ENCODE measurements around the gene CCT8L2.
"Not testable (repeated sequence)": the region's sequence is repeated elsewhere in the genome, so short reads cannot be mapped to it uniquely, and the experiment has no call there.

Gene CCT8L2

DNA sequence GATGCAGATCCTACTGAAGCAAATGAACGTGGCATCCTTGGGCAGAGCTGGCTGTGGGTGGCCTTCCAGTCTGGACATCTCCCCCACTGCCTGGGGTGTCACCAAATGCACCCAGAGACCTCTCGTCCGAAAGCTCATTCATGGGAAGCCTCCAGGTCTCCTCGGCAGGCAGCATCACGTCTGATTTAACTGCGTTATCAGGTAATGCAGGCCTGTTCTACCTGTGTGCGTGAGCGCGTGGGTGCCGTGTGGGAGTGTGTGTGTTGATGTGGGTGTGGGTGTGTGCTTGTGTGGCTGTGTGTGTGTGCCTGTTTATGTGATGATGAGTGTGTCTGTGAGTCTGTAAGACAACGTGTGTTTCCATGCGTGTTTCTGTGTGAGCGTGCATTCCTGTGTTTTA is 35.1 kb downstream of the CCT8L2 start:
- not testable (repeated sequence) for DNase-seq

GRCh38 chr22:16555077-16555994 is 37.3 kb downstream of the CCT8L2 start:
- not testable (repeated sequence) for DNase-seq

DNA sequence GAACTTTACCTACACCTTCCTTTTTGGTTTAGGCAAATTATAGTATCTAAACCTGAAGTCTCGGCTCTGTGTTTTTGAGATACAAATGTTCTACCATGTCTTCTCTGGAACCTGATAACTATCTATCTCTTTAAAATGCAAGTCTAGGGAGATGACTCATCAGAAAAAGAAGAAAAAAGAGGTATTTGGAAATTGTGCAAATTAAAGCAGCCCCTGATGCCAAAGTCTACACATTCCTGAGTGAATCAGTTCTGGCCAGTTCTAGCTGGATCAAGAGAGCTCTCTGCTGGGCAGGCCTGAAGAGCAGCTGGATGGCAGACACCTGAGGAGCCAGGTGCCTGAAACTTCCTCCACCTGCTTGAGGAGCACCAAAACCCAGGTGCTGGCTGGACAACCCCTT is 49.3 kb downstream of the CCT8L2 start:
- not testable (repeated sequence) for DNase-seq
